Measurements from ENCODE around the gene TM4SF4.

DNA sequence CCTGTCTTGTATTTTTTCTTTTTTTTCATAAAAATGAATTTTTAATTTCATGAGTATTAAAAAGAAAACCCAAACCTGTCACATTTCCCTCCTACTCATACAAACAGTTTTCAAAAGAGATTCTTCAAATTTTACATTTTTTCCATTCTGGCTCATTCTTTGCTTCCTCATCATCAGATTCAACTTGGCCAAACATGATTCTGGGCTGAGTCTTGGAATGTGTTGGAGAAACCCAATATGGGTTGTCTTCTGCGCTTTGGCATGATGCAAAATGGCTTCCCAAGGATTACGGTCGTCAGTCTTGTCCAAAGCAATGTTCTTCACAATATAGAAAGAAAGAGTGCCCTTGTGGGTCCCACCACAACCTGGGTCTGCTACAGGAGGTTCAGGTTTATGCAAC is 12.4 kb upstream of the TM4SF4 start:
- TF ChIP-seq, protein P1, sequence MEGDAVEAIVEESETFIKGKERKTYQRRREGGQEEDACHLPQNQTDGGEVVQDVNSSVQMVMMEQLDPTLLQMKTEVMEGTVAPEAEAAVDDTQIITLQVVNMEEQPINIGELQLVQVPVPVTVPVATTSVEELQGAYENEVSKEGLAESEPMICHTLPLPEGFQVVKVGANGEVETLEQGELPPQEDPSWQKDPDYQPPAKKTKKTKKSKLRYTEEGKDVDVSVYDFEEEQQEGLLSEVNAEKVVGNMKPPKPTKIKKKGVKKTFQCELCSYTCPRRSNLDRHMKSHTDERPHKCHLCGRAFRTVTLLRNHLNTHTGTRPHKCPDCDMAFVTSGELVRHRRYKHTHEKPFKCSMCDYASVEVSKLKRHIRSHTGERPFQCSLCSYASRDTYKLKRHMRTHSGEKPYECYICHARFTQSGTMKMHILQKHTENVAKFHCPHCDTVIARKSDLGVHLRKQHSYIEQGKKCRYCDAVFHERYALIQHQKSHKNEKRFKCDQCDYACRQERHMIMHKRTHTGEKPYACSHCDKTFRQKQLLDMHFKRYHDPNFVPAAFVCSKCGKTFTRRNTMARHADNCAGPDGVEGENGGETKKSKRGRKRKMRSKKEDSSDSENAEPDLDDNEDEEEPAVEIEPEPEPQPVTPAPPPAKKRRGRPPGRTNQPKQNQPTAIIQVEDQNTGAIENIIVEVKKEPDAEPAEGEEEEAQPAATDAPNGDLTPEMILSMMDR (IDR thresholded peaks at IDR 0.05) = no peak
- no peak for TF ChIP-seq POLR2A (IDR thresholded peaks at IDR 0.05)
